Activated CD8-positive, alpha-beta memory T cell treated with anti-CD3 and anti-CD28 coated beads, Interleukin-2, amount 50 U/mL, for 48 hours (primary cell): ENCODE results near the gene TBXA2R.
"Not testable (repeated sequence)": the region's sequence is repeated elsewhere in the genome, so short reads cannot be mapped to it uniquely, and the experiment has no call there.

ENCODE experiments used
- DNase-seq: peaks from one replicate; pipeline ENCODE4 v3.0.0-alpha.2; 2020

The TBXA2R gene

DNA sequence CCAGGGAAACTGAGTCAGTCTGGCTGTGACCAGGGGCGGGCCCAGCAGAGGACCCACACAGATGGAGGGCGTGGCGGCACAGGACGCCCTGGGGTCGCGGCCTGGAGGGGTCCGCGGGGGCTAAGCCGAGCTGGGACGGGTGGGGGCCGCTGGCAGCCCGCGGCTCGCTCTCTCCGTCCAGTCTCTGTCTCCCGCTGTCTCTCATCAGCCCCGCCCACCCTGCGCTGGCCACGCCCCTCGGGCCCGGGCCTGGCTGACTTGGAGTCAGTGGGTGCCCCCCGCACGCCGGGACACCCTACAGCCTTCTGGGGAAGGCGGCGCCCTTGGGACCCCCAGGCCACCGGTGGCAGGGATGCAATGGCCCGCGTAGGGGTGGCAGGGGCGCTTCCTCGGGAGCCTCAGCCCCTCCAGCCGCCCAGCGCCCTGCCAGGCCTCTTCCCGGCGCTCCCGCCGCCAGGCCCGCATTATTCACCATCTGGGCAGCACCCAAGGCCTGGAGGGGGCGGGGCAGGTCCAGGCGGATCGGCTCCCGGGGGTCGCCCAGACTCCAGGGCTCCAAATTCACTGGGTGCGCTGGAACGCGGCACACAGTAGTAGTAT is at the start of gene TBXA2R:
TBXA2R (minus strand) TSS at position 186 of the 600 bp plus-strand sequence. CDS start 6,241 bp downstream, outside the sequence.
- peak; percentile 88 for DNase-seq

DNA sequence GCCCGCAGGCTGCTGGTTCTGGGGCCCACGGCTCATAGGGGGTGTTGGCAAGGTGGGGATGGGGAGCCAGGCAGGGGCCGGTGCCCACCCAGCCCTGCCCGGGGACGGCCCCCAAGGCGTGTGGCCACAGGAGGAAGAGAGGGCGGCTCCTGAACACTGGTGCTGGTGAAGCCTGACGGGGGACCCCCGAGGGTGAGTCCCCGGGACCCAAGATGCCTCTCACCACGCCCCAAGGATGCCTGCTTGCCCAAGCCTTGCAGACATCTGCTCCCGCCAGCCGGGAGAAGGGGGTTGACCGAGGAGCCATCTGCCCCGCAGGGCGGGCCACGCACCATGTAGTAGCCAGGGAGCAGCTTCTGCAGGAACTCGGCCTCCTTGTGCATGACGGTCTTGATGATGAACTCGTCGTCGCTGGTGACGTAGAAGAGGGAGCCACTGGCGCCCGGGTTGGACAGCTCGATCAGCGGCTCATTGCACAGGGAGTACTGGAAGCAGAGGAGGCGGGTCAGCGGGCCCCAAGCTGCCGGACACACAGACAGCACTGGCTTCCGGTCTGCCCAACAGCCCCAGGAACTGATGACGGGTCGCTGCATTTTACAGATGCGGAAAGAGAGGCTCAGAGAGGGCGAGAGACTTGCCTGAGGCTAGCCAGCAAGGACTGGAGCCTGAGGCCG is 49.5 kb upstream of the TBXA2R start:
- no peak for DNase-seq

DNA sequence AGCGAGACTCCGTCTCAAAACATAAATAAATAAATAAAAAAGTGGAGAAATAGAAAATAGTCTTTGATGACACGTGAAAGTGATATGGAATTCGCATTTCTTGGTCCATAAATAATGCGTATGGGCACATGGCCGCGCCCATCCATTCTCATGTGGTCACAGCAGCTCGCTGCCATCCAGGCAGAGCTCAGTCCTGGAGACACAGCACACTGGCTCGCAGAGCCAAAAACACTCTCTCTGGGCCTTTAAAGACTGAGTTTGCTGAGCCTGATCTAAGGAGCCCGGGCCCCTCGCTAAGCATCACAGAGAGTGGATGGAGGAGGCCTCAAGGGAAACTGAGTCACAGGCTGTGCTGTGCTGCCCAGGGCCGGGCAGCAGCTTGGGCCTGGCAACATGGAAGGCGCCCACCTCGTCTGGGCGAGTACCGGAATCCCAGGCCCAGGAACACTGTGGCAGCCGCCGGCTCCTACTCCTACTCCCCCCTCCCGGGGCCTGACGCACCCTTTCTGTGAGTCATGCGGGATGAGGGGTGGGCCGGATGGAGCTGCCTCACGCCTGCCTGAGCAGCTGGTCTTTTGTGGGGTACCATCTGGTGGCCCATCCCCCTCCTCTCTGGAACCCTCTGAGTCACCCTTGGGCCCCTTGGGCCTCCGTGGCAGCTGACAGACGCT is 48.9 kb upstream of the TBXA2R start:
- DNase-seq, result no peak

DNA sequence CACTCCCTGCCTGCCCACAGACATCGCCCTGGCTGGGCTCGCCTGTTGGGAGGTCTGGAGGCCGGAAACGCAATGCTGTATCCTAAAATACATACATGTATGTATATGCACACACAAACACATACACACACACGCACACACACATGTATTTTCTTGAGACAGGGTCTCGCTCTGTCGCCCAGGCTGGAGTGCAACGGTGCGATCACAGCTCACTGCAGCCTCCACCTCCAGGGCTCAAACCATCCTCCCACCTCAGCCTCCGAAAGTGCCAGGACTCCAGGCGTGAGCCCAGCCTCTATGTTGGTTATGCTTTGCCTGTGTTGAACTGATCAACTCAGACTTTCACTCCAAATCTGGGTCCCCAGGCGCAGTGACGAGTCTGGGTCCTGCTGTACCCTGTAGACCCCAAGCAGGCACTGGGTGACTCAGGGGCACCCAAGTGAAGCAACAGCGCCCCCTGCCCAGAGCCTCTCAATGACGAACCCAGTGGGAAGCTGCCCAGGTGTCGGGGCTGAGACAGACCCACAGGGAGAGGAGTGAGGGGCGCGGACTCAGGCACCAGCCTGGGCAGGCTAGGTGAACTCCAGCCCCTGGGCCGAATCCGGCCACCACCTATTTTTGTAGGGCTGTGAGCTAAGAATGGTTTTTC is 47.3 kb upstream of the TBXA2R start:
- DNase-seq, result no peak

DNA sequence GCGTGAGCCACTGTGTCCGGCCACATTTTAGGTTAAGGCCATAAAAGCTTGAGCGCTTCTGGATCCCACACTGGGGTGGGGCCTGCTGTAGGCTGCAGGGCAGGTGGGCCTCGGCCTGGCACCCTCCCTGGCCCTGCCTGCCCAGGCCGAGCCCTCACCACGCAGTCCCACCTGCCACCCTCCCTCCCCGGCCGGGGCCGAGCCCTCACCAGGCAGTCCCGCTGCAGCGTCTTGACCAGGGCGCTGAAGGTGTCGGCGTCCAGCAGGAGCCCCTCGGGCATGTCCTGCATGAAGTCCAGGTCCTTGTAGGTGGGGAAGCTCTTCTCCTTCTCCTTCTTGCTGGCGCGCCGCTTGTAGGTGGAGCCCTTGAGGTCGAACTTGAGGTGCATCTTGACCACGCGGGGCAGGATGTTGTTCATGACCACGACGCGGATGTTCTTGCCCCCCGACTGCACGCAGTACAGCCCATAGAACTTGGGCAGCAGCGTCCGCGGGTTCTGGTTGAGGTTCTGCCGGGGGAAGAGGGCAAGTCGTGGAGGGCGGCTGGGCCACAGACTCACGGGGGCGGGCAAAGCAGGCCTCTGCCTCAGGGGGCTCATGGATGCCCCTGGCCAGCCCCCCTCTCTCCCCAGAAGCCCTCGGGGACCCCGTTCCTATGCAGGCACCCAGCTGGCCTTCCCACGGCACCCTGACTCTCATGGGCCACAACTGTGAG is 46.6 kb upstream of the TBXA2R start:
- no peak for DNase-seq

DNA sequence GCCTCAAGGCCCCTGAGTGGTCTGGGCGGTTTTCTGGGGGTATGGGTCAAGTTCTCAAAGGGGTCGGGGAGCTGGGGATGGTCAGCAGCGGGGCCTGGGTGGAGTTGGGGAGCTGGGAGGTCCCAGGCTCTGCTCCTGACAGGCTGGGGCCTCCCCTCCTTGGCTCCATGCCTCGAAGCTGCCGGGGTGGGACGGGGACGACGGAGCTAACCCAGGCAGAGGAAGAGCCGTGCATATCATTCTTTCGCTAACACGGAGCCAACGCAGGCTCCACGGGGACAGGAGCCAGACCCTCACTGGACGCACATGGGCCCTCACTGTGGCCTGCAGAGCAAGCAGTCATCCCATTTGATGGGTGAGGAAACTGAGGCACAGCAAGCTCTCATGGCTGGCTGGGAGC is 45.7 kb upstream of the TBXA2R start:
- DNase-seq, result no peak

DNA sequence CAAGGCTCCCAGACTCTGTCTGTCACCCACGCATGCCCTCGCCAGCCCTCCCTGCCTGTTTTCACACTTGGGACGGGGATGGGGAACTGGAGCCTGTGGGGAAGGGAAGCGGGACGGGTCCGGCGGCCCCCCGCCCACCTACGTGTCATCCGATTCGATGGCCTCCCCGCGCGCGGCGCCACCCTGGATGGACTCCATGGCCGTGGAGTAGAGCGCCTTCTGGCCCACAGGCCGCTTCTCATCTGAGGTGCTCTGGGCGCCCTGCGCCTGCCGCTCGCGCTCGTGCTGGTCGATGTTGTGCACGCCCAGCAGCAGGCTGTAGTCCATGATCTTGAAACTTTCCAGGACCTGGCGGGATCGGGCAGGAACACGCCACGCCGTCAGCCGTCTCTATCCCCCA is 45.0 kb upstream of the TBXA2R start:
- DNase-seq, result no peak

DNA sequence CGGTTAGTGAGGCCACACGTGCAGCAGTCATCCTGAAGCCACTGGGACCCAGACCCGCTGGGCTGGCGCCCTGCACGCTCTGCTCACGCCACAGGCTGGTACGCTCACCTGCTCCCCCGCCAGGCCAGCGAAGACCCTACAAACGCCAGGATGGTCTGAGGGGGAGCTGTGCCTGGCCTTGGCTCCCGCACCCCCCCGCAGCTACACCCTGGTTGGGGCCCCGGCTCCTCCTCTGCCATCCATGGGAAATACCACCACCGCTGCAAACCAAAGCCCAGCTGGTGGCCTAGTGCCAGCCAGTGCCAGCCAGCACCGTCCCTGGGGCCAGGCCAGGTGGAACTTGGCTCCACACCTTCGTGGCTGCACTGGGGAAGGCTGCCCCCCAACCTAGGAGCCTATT is 43.2 kb upstream of the TBXA2R start:
- no peak for DNase-seq

DNA sequence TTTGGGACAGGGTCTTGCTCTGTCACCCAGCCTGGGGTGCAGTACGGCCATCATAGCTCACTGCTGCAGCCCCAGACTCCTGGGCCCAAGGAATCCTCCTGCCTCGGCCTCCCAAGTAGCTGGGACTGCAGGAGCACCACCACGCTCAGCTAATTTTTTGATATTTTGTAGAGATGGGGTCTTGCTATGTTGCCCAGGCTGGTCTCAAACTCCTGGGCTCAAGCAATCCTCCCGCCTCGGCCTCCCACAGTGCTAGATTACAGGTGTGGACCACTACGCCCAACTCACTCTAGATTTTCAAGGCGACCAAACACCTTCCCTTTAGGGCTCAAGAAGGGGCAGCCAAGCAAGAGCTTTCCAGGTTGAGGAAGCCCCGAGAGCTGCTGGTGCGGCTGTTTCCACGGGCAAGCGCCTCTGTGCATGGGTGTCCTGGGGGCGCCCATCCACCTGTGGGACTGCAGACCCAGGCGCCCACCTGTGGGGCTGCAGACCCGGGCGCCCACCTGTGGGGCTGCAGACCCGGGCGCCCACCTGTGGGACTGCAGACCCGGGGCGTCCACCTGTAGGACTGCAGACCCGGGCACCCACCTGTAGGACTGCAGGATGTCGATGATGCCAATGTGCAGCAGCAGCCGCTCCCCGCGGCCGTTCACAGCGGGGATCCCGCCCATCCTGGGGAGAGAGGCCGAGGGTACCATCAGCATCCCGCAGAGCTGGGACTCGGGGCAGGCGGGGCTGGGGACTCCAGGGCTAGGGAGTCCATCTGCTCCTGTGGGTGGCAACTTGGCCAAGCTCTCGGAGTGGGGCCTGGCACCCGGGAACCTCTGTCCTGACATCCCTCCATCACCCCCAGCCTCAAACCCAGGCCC is 41.6 kb upstream of the TBXA2R start:
- DNase-seq, result no peak

DNA sequence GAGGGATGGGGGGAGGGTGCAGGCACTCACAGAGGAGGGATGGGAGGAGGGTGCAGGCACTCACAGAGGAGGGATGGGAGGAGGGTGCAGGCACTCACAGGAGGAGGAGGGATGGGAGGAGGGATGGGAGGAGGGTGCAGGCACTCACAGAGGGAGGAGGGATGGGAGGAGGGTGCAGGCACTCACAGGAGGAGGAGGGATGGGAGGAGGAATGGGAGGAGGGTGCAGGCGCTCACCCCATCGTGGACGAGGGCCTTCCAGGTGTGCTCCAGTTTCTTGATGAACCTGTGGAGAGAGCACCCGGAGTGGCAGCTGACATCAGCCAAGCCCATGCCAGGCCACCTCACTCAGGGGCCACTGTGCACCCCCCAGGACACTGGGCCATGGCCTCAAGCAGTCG is 40.4 kb upstream of the TBXA2R start:
- not testable (repeated sequence) for DNase-seq

DNA sequence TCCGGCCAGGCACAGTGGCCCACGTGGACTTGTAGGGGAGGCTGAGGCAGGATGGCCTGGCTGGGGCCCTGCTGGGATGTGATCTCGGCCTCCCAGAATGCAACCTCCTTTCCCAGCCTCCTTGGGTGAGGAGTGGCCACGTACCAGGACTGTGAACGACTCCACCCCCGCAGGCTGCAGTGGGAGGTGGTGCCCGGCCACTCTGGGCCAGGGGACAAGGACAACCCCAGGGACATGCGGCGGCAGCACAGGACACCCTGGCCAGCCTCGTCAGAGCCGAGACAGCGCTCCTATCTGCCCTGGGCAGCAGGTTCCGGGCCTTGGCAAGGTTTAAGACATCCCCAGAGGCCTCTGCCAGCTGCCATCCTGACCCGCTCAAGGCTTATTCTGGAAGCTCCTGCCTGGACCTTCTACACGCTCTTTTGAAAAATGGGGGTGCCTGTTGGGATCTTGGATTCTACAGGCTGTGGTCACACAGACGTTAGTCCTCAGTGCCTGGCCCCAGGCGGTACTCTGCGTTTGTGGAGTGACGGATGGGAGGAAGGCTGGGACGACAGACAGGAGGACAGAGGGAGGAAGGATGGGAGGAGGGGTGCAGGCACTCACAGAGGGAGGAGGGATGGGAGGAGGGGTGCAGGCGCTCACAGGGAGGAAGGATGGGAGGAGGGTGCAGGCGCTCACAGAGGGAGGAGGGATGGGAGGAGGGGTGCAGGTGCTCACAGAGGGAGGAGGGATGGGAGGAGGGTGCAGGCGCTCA is 39.8 kb upstream of the TBXA2R start:
- DNase-seq, result no peak

DNA sequence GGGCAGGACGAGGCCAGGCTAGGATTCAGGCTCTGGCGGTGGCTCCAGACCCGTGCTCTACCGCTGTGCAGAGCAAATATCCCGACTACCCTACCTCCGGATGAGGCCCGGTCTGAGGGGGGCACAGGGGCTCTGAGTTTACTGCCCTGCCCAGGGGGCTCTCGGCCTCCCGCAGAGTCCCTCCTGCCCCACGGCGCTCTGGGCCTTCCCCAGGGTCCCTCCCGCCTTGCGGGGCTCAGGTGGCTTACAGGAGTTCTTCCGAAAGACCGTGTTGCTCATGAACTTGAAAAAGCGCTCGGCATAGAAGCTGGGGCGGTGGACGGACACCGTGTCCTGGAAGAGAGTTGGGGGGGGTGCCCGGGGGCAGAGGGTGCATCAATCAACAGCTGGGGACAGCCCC is 39.1 kb upstream of the TBXA2R start:
- no peak for DNase-seq

DNA sequence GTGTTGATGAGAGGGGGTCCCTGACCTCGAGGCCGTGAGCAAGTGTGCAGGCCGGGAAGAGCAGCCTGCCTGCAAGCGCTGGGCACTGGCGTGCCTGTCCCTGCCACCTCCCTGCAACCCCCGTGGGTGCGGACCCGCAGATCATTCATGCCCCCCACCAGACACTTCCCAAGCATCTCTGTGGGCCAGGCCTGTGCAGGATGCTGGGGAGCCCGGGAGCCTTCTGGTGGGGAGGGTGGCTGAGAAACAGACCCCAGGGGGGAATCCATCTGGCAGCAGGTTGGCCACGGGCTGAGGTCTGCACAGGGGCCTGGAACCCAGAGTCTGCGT is 38.4 kb upstream of the TBXA2R start:
- DNase-seq, result no peak

DNA sequence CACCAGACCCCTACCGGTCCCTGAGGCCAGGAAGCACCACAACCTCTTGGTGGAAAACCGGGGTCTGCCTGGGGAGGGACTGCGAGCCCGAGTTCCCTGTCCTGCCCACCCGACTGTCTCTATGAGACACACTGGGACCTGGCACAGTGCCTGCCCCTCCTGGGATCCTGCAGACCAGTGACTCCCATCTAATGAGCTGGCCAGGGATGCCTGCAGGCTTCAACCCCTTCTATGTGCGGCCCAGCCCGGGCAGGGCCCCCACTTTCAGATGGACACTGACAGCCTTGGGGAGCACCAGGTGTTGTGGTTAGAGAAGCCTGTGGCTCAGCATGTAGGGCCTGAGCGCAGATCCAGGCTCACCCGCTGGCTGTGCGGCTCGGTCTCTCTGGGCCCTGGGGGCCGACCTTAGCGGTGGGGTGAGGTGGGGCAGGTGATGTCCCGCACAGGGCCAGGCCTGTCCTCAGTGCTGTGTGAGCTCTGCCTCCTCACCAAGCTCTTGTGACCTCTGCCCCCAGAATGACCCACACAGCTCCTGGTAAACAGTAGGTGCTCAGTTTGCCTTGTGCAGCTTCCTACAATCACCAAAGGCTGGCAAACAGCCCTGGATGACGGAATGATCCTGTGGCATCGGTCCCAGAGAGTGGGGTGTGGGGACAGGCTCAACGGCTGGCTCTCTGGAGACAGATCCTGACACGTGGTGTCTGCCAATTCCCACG is 37.8 kb upstream of the TBXA2R start:
- DNase-seq, result no peak

DNA sequence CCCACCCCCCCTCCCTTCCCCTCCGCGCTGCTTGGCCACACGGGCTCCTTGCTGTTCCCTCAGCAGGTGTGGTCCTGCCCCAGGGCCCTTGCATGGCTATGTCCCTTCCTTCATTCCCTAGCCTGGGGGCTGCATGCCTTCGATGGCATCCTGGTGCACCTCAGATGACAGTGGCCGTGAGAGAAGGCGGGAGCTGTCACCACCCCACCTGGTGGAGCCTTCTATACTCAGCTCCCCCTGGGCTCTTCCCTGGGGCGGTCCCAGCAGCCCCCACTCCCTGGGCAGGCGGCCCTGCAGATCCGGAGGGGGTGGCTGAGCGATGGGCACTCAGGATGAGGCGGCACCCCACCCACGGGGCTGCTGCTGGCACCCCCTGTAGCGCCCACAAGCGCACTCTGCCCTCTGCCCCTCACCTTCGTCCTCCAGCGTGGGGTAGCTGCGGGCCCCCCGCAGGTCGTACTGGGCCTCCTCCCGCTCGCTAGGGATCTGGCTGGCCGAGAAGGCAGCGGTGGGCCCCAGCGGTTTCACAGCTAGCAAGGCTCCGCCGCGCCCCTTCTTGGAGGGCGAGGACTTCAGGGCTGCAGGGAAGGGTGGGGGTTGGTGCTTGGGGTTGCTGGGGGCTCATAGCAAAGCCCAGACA is 37.1 kb upstream of the TBXA2R start:
- DNase-seq, result no peak

DNA sequence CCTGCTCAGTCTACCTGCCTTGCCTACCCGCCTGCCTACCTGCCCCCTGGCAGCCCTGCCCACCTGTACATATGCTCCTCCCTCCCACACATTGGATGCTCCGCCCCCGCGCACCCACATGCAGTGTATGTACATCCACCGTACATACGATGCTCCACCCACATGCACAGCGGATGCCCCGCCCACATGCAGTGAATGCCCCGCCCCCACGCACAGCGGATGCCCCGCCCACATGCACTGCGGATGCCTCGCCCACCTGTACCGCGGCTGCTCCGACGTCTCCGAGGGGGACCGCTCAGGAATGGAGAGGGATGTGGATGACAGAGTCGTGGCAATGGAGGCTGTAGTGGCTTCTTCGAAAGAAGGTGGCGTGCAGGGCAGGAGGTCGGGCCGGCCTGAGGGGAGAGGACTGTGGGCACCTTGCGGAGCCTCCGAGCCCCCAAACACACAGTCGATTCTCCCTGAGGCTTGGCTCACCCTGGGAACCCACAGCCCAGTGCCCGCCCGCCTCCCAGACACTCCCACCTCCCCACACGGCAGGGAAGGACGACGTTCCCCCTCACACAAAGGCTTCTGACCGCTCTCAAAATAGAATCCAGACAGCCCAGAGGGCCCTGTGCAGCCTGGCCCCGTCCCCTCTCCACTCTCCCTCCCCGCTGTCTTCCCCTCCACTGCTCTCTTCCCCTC is 36.5 kb upstream of the TBXA2R start:
- peak; percentile 67 for DNase-seq

DNA sequence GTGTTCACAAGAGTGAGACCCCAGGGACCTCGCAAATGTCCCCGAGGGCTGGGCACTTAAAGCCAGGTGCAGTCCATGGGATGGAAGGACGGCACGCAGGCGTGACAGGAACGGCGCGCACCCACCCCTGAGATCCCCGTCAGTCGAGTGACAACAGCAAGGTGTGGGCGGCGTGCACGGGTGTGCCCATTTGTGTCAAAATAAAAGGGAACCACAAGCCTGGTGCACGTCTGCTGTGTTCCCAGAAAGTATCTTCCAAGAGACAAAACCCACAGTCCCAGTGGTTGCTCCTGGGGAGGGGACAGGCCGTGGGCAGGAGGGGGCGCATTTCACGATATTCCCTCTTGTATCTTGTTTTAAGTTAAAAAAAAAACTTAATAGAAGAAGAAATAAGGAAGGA is 35.6 kb upstream of the TBXA2R start:
- DNase-seq, result no peak

DNA sequence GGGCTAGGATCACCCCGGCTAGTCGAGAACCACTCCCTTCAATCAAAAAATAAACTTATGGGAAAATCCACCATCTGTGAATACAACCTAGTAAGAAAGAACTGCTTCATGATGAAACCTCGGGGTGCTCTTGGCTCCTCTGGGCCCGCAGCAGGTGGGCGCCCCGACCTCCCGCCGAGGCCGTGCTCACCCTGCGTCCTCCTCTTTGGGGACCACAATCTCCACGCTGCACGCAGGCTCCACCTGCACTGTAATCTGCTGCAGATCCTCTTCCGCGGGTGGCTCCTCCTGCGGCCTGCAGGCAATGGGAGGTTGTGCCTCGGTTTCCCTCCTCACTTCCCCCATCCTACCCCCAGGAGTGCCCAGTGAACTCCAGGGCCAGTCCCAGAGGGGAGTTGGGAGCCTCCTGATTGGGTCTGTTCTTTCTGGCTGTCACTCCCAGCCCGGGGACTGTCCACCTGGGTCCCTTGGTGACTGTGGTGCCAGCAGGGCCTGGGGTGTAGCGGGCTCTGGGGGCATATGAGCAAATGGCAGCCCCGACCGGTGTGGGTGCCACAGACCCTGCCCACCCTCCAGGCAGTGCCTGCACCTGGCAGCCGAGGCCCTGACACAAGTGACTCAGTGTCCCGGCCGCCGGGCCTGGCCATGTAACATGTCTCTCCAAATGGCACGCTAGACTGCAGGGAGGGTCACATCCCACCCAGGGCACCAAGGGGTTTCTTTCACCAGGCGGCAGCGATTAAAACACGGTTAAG is 35.0 kb upstream of the TBXA2R start:
- DNase-seq, result no peak

DNA sequence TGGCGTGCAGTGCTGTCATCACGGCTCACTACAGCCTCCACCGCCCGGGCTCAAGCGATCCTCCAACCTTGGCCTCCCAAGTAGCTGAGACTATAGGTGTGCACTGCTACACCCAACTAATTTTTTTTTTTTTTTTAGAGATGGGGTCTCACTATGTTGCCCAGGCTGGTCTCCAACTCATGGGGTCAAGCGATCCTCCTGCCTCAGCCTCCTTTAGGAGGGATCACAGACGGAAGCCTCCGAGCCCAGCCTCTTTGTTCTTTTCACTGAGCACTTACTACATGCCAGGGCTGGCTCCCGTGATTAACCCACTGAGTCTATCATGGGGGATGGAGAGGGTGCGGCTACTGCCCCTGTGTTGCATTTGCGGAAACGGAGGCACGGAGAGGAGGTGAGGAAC is 32.8 kb upstream of the TBXA2R start:
- no peak for DNase-seq
